Astrocyte of the hippocampus (primary cell): ENCODE measurements around the gene PTCH1.
A peak's percentile ranks its signal among the peaks of the same experiment; 100 is the strongest.

ENCODE experiments used
- DNase-seq: peaks from one replicate; pipeline ENCODE4 v3.0.0; 2011; ENCODE audit warnings: low read depth, low spot score

The PTCH1 gene

GRCh38 chr9:95465115-95465514, 51.7 kb downstream of the PTCH1 start:
- DNase-seq = no peak

- no peak for DNase-seq
These were observed 53.4 kb downstream of the PTCH1 start for GRCh38 chr9:95463148-95464060.

- DNase-seq = peak; percentile 91
These were observed 54.3 kb downstream of the PTCH1 start for GRCh38 chr9:95462249-95463147.

GRCh38 chr9:95461448-95462248, 55.1 kb downstream of the PTCH1 start:
- DNase-seq = no peak

- DNase-seq = no peak
These were observed 56.1 kb downstream of the PTCH1 start for GRCh38 chr9:95460518-95461164.

GRCh38 chr9:95459851-95460517, 56.8 kb downstream of the PTCH1 start:
- no peak for DNase-seq

GRCh38 chr9:95459178-95459577, 57.6 kb downstream of the PTCH1 start:
- no peak for DNase-seq

- DNase-seq = peak; percentile 30
These were observed 58.1 kb downstream of the PTCH1 start for GRCh38 chr9:95458666-95459065.

GRCh38 chr9:95457769-95458168, 59.0 kb downstream of the PTCH1 start:
- peak; percentile 70 for DNase-seq

GRCh38 chr9:95455714-95456113, 61.1 kb downstream of the PTCH1 start:
- DNase-seq = no peak

- DNase-seq = no peak
These were observed 64.6 kb downstream of the PTCH1 start for GRCh38 chr9:95452176-95452575.

- no peak for DNase-seq
These were observed 65.7 kb downstream of the PTCH1 start for GRCh38 chr9:95451065-95451426.

GRCh38 chr9:95450171-95451064, 66.4 kb downstream of the PTCH1 start:
- DNase-seq = peak; percentile 57

- DNase-seq = no peak
These were observed 67.8 kb downstream of the PTCH1 start for GRCh38 chr9:95449016-95449415.

GRCh38 chr9:95447660-95448420, 68.9 kb downstream of the PTCH1 start:
- peak; percentile 18 for DNase-seq

- DNase-seq = no peak
These were observed 69.8 kb downstream of the PTCH1 start for GRCh38 chr9:95446984-95447383.

GRCh38 chr9:95446259-95446658, 70.5 kb downstream of the PTCH1 start:
- DNase-seq = no peak

GRCh38 chr9:95444160-95444559, 72.6 kb downstream of the PTCH1 start:
- no peak for DNase-seq

- no peak for DNase-seq
These were observed 73.5 kb downstream of the PTCH1 start for GRCh38 chr9:95443301-95443700.
